ENCODE results near the gene RARA. TPM values are rescaled to one million over a fixed set of nuclear protein-coding genes. Genes with fewer than 3 reads are reported as not detected.
"Not testable (repeated sequence)": the region's sequence is repeated elsewhere in the genome, so short reads cannot be mapped to it uniquely, and the experiment has no call there.

RARA gene
- total RNA-seq, 1 donor from 2014 or later = 8.2 TPM

DNA sequence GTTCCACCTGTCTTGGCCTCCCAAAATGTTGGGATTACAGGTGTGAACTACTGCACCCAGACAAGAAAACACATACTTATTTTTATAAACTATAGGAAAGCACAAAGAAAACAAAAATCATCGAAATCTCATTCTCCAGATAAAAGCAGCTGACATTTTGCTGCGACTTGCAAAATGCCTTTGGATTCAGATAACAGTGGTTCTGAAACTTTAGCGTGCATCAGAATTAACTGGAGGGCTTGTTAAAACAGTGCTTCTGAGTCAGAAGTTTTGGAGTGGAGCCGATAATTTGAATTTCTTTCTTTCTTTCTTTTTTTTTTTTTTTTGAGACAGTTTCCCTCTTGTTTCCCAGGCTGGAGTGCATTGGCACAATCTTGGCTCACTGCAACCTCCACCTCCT is 73.3 kb downstream of the RARA start:
- no peak for ATAC-seq

DNA sequence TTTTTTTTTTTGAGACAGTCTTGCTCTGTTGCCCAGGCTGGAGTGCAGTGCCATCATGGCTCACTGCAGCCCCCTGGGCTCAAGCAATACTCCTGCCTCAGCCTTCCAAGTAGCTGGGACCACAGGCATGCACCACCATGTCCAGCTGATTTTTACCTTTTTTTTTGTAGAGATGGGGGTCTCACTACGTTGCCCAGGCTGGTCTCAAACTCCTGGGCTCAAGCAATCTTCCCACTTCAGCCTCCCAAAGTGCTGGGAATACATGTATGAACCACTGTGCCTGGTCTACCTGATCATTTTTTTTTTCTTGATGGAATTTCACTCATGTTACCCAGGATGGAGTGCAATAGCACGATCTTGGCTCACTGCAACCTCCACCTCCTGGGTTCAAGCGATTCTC is 77.6 kb downstream of the RARA start:
- not testable (repeated sequence) for ATAC-seq

DNA sequence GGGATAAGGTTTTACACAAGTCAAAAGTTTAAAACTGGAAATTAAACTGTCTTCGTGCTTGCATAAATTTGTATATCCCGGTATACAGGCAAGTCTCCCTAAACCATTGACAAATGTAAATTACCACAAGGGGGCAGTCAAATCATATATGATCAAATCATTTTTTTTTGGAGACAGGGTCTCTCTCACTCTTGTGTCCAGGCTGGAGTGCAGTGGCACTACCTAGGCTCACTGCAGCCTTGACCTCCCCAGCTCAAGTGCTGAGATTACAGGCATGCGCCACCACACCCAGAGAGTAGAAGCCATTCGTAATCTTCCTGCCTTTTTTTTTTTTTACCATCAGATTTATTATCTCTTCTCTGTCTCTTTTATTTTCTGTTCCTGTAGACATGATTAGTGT is 90.2 kb downstream of the RARA start:
- ATAC-seq = no peak

DNA sequence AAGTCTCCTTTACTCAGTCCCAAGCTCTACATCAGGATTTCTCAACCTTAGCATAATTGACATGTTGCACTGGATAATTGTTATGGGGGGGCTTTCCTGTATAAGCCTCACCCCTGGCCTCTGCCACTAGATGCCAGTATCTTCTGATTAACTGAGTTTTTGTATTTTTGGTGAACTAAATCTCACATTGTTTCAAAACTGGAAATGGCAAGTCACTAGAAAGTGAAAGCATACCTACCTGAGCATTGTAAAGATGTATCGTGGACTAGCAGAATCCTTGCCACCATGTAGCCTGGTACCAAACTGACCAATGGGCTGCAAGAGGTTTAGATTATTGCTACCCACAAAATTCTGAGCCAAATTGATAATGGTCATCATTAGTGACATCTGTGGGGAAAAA is 93.7 kb downstream of the RARA start:
- no peak for ATAC-seq

DNA sequence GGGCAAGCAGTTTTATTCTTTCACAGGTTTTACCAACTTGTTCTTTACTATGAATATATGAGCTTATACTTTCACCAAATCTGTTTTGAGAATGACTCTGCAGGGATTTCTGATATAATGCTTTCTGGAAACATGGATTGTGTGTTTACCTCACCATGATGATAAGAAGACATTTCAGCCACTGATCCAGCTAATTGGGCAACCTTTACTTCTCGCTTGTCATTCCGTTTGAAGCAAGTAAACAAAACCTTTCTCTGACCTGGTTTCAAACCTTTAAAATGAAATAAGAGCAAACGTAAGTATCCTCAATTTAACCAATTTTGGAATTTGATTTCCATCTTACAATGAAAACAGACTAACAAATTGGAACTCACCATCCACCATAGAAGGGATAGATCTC is 95.0 kb downstream of the RARA start:
- ATAC-seq = no peak

Other genes with a start within 250 kb of the RARA start
- gene THRA, start 246.2 kb upstream of the RARA start, total RNA-seq = 9.4 TPM
- 14.6 TPM for gene NR1D1, start 208.6 kb upstream of the RARA start, total RNA-seq
- 36.1 TPM for gene MSL1, start 187.2 kb upstream of the RARA start, total RNA-seq
- 38.5 TPM for gene CASC3, start 168.6 kb upstream of the RARA start, total RNA-seq
- 112 TPM for gene RAPGEFL1, start 131.7 kb upstream of the RARA start, total RNA-seq
- 27.2 TPM for gene WIPF2, start 89.9 kb upstream of the RARA start, total RNA-seq
- gene CDC6, start 21.3 kb upstream of the RARA start, total RNA-seq = 12.8 TPM
- 0.28 TPM for gene GJD3, start 55.6 kb downstream of the RARA start, total RNA-seq
- 56.1 TPM for gene TOP2A, start 108.7 kb downstream of the RARA start, total RNA-seq
- 72.1 TPM for gene IGFBP4, start 134.3 kb downstream of the RARA start, total RNA-seq
- 52.1 TPM for gene TNS4, start 192.4 kb downstream of the RARA start, total RNA-seq